ENCODE data around the gene PATJ.
"Not testable (repeated sequence)": the region's sequence is repeated elsewhere in the genome, so short reads cannot be mapped to it uniquely, and the experiment has no call there.

PATJ gene

GRCh38 chr1:62140666-62141065 lies 398.4 kb downstream of the PATJ start:
- no peak for DNase-seq (ENCODE audit: low read depth)
- H3K4me3 ChIP-seq (ENCODE audit: low read length), result no peak overlapping the region
- TF ChIP-seq CTCF (conservative IDR thresholded peaks at IDR 0.05; ENCODE audit: low read length), result no peak

GRCh38 chr1:62142496-62142895 lies 400.2 kb downstream of the PATJ start:
- H3K4me3 ChIP-seq (ENCODE audit: low read length), result no peak overlapping the region
- DNase-seq (ENCODE audit: low read depth), result peak; percentile 15
- no peak for TF ChIP-seq CTCF (conservative IDR thresholded peaks at IDR 0.05; ENCODE audit: low read length)

DNA sequence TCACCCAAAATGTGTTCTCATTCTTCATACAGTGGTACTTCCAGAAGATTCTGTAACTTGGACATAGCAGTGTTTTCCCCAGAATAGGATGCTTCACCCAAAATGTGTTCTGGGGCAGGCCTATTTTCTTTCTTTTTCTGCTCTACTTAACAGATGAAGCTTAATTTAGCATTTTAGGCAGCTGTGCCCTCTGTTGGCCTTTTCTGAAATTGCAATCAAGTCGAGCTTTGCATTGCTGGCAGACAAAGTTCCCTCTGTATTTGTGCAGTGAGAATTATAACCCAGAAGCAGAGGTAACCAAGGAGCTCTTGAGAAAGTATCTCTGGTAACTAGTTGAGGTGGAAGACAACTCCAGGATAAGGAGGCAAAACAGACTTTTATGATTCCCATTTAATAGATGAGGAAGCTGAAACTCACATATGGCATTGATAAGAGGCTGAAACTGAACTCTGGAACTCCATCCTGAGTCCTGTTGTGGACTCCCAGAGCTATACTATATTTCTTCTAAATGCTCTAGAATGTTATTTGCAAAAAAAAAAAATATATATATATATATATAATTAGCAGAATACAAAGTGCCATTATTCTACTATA lies 402.1 kb downstream of the PATJ start:
- TF ChIP-seq CTCF (conservative IDR thresholded peaks at IDR 0.05; ENCODE audit: low read length), result peak; percentile 87
- peak; percentile 57 for DNase-seq (ENCODE audit: low read depth)
- no peak overlapping the region for H3K4me3 ChIP-seq (ENCODE audit: low read length)

DNA sequence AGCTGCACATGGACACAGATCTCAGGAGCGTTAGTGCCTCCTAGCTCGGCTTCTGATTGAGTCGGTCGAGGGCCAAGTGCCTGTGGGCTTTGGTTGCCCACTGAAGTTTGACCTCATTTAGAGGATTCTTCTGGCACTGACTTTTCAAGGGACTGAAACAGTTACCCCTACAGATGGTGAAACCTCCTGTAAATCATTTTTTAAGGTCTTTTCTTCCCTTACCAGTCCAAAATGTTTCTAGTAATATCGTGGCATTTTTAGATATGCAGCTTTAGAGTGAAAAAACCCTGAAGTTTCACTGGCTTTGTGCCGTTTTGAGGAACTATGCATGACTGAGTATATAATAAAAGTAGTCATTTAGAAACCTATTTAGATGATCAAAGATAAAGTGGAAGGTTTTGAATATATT lies 417.7 kb downstream of the PATJ start:
- DNase-seq (ENCODE audit: low read depth), result no peak
- TF ChIP-seq CTCF (conservative IDR thresholded peaks at IDR 0.05; ENCODE audit: low read length), result no peak

DNA sequence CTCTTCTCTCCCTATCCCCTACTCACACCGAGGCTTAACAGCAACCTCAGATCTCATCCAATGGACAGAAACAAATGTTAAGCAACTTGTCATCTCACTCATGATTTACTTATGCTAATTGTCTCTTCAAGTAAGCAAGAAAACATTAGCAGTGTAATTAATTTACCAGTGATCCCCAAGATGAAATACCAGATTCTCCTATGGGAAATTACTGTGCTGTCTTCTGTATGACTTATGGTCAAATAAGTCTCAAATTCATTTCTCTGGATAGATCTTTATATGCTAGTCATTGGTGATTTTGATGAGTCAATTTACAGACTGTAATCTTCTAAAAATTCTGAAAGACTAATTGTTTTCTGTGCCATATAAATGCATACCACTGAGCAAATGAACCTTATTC lies 419.4 kb downstream of the PATJ start:
- no peak overlapping the region for H3K4me3 ChIP-seq (ENCODE audit: low read length)
- no peak for TF ChIP-seq CTCF (conservative IDR thresholded peaks at IDR 0.05; ENCODE audit: low read length)
- no peak for DNase-seq (ENCODE audit: low read depth)

More for the DNA sequence above, 417.7 kb downstream of the PATJ start:
- no peak overlapping the region for H3K4me3 ChIP-seq (ENCODE audit: low read length)

GRCh38 chr1:62170380-62170779 lies 428.1 kb downstream of the PATJ start:
- H3K4me3 ChIP-seq (ENCODE audit: low read length); DNase-seq (ENCODE audit: low read depth): not testable (repeated sequence)

DNA sequence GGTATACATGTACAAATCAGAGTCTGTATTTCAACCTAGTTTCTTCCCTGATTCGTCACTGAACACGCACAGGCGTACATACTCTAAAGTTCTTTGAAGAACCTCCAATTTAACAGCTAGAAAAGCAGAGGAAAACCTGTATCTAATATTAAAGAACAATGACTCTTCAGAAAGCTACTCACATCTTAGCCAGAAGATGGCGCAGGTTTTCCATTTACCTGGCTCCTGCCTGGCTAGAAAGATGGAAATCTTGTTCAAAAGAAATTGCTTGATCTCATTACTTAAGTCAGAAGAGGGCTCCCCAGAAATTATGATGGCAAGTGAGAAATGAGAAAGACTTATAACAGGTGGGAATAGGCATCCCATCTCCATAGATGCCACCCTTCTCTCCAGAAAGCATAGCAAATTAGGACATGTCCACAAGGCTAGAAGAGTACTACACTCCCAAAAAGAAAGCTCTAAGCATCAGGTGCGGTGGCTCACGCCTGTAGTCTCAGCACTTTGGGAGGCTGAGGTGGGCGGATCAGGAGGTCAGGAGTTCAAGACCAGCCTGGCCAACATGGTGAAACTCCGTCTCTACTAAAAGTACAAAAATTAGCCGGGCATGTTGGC lies 433.4 kb downstream of the PATJ start:
- TF ChIP-seq CTCF (conservative IDR thresholded peaks at IDR 0.05; ENCODE audit: low read length), result peak; percentile 91
- H3K4me3 ChIP-seq (ENCODE audit: low read length), result no peak overlapping the region
- DNase-seq (ENCODE audit: low read depth), result peak; percentile 43
